ENCODE results near the gene IL12A. TPM values are rescaled to one million over a fixed set of nuclear protein-coding genes. Genes with fewer than 3 reads are reported as not detected.

IL12A gene
- total and polyA plus RNA-seq, 10 of the 15 experiments (the other 5 are each of a cell fraction or from before 2014, with no cell fraction given): 0.50 to 10.9 (median 3.5) TPM

GRCh38 chr3:159964166-159964973 lies 24.3 kb upstream of the IL12A start (continued):
- TF ChIP-seq NKRF (conservative IDR thresholded peaks at IDR 0.05) (0 out of 2 replicates have a peak, but pooled peaks have one; percentile 36), CREB1 (IDR thresholded peaks at IDR 0.05; ENCODE audit: low read depth) (peak; percentile 56; the same call in 1 of the 2 replicates), EED (IDR thresholded peaks at IDR 0.05; ENCODE audit: low read depth) (peak; percentile 74), BMI1 (IDR thresholded peaks at IDR 0.05; ENCODE audit: borderline replicate concordance) (peak; percentile 58; the same call in 1 of the 2 replicates), ATF2 (IDR thresholded peaks at IDR 0.05; ENCODE audit: low read length) (peak; percentile 96), MEF2B (IDR thresholded peaks at IDR 0.05; ENCODE audit: partially characterized antibody, poor library complexity, severe bottlenecking) (peak; percentile 84), E4F1 (IDR thresholded peaks at IDR 0.05; ENCODE audit: borderline replicate concordance, partially characterized antibody) (no peak), PKNOX1 (IDR thresholded peaks at IDR 0.05) (peak; percentile 95), CEBPZ (IDR thresholded peaks at IDR 0.05; ENCODE audit: low read depth, low read length) (no peak), GABPA (IDR thresholded peaks at IDR 0.05; ENCODE audit: low read depth) (peak; percentile 64), ZBED1 (IDR thresholded peaks at IDR 0.05; ENCODE audit: borderline replicate concordance) (peak; percentile 91), IRF4 (IDR thresholded peaks at IDR 0.05; ENCODE audit: low read depth, low read length) (peak; percentile 50; the same call in 1 of the 2 replicates), TCF7 (IDR thresholded peaks at IDR 0.05; ENCODE audit: borderline replicate concordance) (peak; percentile 68; the same call in 1 of the 2 replicates), ASH2L (IDR thresholded peaks at IDR 0.05; ENCODE audit: borderline replicate concordance, low read depth) (0 out of 2 replicates have a peak, but pooled peaks have one; percentile 49), NBN (IDR thresholded peaks at IDR 0.05) (0 out of 2 replicates have a peak, but pooled peaks have one; percentile 52), POU2F2 (IDR thresholded peaks at IDR 0.05; ENCODE audit: borderline replicate concordance, low read depth, low read length) (no peak)
